ENCODE data around the gene STAC. TPM values are rescaled to one million over a fixed set of nuclear protein-coding genes. Genes with fewer than 3 reads are reported as not detected.
"Not testable (repeated sequence)": the region's sequence is repeated elsewhere in the genome, so short reads cannot be mapped to it uniquely, and the experiment has no call there.

The STAC gene
- total RNA-seq, 8 experiments from 2014 or later, result 4.9 to 21.6 (median 8.4) TPM

GRCh38 chr3:36457667-36458066 lies 77.4 kb downstream of the STAC start:
- Histone ChIP-seq H3K4me1 (replicated peaks in 1 of 2) (no peaks in the 10 kb centered on the region), H3K4me3 (no peak overlapping the region), H3K27ac (no peak overlapping the region)
- ATAC-seq (replicated peaks in 6 of 8), result no peak
- in situ Hi-C loops (cut with MboI; ENCODE audit: low pct_unique_long_range_greater_than_20kb in 2 of 9, low sequenced_read_pairs in 9 of 9, unreplicated experiment in 9 of 9), result no loop called here
- 50 to 100% (median 87%) methylated on average over 1 to 5 of the region's 5 CpGs; no CpG with 5 or more reads in 2 of the 10 experiments for WGBS, 10 experiments

DNA sequence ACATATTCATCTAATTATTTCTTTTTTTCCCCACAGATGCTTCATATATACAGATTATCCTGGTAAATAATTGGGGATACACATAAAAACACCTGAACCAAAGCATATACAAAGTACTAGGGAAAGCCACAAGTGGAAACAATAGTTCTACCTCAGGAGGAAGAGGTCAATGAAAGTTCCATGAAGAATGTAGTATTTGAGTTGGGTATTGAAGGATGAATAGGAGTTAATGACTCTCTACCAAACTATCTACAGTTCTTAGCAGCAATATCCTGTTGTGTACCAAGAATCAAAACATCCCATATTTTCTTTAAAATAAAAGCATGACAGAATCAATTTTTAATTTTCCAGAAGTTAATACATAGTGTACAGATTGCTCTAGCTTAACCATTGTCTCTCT lies 78.9 kb downstream of the STAC start:
- Histone ChIP-seq H3K4me3 (no peak overlapping the region), H3K4me1 (replicated peaks in 1 of 2) (no peaks in the 10 kb centered on the region), H3K27ac (no peak overlapping the region)
- in situ Hi-C loops (cut with MboI; ENCODE audit: low pct_unique_long_range_greater_than_20kb in 2 of 9, low sequenced_read_pairs in 9 of 9, unreplicated experiment in 9 of 9), result no loop called here
- ATAC-seq (replicated peaks in 6 of 8), result no peak

- ATAC-seq (replicated peaks in 6 of 8), result peak in 3 of 8 experiments; percentile 22 to 71 (median 53)
- Histone ChIP-seq H3K4me3 (no peak overlapping the region), H3K4me1 (replicated peaks in 1 of 2) (no peaks in the 10 kb centered on the region), H3K27ac (no peak overlapping the region)
- in situ Hi-C loops (cut with MboI; ENCODE audit: low pct_unique_long_range_greater_than_20kb in 2 of 9, low sequenced_read_pairs in 9 of 9, unreplicated experiment in 9 of 9), result no loop called here
- 57 to 100% (median 100%) methylated on average over 1 of the region's 1 CpG; no CpG with 5 or more reads in 2 of the 10 experiments for WGBS, 10 experiments
Observed at GRCh38 chr3:36461597-36461996, 81.3 kb downstream of the STAC start.

GRCh38 chr3:36472045-36472444 lies 91.7 kb downstream of the STAC start:
- H3K27ac ChIP-seq; ATAC-seq (replicated peaks in 6 of 8); H3K4me3 ChIP-seq; H3K4me1 ChIP-seq (replicated peaks in 1 of 2); in situ Hi-C loops (cut with MboI; ENCODE audit: low pct_unique_long_range_greater_than_20kb in 2 of 9, low sequenced_read_pairs in 9 of 9, unreplicated experiment in 9 of 9): not testable (repeated sequence)
- WGBS, 10 experiments, result 60 to 100% (median 97%) methylated on average over 1 to 5 of the region's 6 CpGs; no CpG with 5 or more reads in 6 of the 10 experiments

DNA sequence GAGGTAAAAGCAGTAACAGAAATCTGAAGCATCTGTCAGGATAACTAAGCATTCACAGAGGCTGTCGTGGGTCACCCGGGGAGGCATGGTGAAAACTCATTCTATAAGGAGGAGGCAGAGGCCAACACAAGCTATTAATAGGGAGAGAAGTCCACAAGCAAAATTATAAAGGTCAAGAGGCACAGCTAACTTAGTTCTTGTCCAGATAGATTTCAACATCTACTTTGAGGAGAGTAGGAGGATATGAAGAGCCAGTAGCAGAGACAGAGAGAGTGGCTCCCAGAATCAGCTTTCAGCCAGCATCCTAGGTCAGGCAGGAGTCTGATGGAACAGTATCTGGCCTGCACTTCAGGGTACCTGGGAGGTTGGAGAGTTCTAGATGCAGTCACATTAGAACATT lies 95.3 kb downstream of the STAC start:
- Histone ChIP-seq H3K27ac (no peak overlapping the region), H3K4me1 (replicated peaks in 1 of 2) (peaks cover 5 to 6% of the 10 kb centered on the region in 2 donors), H3K4me3 (no peak overlapping the region)
- in situ Hi-C loops (cut with MboI; ENCODE audit: low pct_unique_long_range_greater_than_20kb in 2 of 9, low sequenced_read_pairs in 9 of 9, unreplicated experiment in 9 of 9), result no loop called here
- WGBS, 10 experiments, result 40 to 100% (median 89%) methylated on average over 1 to 2 of the region's 2 CpGs; no CpG with 5 or more reads in 4 of the 10 experiments
- no peak for ATAC-seq (replicated peaks in 6 of 8)

DNA sequence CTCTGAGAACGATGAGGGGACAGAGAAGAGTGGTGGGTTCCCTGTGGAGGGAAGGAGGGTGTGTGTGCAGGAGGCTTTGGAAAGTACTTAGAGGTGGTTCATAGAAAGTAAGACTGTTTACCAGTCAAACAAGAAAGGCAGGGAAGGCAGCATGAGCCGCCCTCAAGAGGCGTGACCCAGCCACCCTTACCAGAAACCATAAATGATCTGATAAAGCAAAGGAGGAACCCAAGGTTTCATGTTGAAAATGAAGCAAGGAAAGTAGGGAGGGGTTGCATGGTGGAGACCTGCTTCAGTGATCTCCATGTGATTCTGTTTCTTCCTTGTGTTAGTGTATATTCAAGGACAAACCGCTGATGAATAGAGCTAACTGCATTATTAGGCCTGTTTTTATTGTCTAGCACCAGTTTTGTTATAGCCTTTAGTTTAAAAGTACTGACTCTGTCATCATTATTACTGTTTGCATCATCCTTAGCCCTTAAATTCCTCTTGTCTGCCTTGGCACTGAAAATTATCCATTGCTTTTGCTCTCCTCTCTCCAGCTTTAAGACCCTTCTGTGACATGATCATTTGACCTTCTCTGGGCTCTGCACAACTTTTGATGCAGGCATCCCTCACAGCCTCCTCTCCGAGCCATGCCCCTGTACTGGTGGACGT lies 96.1 kb downstream of the STAC start:
- Histone ChIP-seq H3K4me1 (replicated peaks in 1 of 2) (peaks cover 5 to 6% of the 10 kb centered on the region in 2 donors), H3K4me3 (no peak overlapping the region), H3K27ac (no peak overlapping the region)
- WGBS, 10 experiments, result 42 to 100% (median 72%) methylated on average over 1 to 5 of the region's 6 CpGs; no CpG with 5 or more reads in 1 of the 10 experiments
- peak in 5 of 8 experiments; percentile 28 to 85 (median 38) for ATAC-seq (replicated peaks in 6 of 8)
- in situ Hi-C loops (cut with MboI; ENCODE audit: low pct_unique_long_range_greater_than_20kb in 2 of 9, low sequenced_read_pairs in 9 of 9, unreplicated experiment in 9 of 9), result no loop called here

DNA sequence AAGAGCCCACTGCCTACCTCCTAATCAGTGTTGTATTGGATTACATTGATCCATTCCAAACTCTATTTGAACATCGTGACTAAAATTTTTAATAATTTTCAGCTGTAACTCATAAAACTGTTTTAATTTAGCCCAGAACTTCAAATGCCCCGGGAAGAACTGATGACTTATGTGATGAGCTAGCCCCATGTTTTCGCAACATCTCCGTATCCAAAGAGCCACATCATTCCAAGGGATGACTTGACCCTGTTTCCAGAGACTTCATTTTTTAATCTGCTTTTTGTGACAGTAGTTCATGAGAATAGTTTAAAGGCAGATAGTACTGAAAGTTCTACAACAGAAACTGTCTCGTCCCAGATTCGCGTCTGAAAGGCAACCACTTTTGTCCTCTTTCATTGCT lies 97.4 kb downstream of the STAC start:
- Histone ChIP-seq H3K4me1 (replicated peaks in 1 of 2) (peaks cover 5 to 6% of the 10 kb centered on the region in 2 donors), H3K27ac (no peak overlapping the region), H3K4me3 (no peak overlapping the region)
- no peak for ATAC-seq (replicated peaks in 6 of 8)
- WGBS, 10 experiments, result 17 to 100% (median 86%) methylated on average over 1 to 7 of the region's 7 CpGs
- in situ Hi-C loops (cut with MboI; ENCODE audit: low pct_unique_long_range_greater_than_20kb in 2 of 9, low sequenced_read_pairs in 9 of 9, unreplicated experiment in 9 of 9), result no loop called here

- Histone ChIP-seq H3K27ac (no peak overlapping the region), H3K4me1 (replicated peaks in 1 of 2) (peaks cover 0 to 3% of the 10 kb centered on the region in 2 donors), H3K4me3 (no peak overlapping the region)
- in situ Hi-C loops (cut with MboI; ENCODE audit: low pct_unique_long_range_greater_than_20kb in 2 of 9, low sequenced_read_pairs in 9 of 9, unreplicated experiment in 9 of 9), result no loop called here
- 32 to 86% (median 69%) methylated on average over 1 to 2 of the region's 2 CpGs; no CpG with 5 or more reads in 2 of the 10 experiments for WGBS, 10 experiments
- ATAC-seq (replicated peaks in 6 of 8), result peak in 2 of 8 experiments; percentile 16 to 39
Observed at GRCh38 chr3:36480911-36481648, 100.8 kb downstream of the STAC start.

- Histone ChIP-seq H3K4me3 (no peak overlapping the region), H3K27ac (no peak overlapping the region), H3K4me1 (replicated peaks in 1 of 2) (no peaks in the 10 kb centered on the region)
- in situ Hi-C loops (cut with MboI; ENCODE audit: low pct_unique_long_range_greater_than_20kb in 2 of 9, low sequenced_read_pairs in 9 of 9, unreplicated experiment in 9 of 9), result no loop called here
- ATAC-seq (replicated peaks in 6 of 8), result no peak
- WGBS, 10 experiments, result 66 to 97% (median 80%) methylated on average over 2 to 4 of the region's 4 CpGs; no CpG with 5 or more reads in 1 of the 10 experiments
Observed at GRCh38 chr3:36482256-36482655, 102.0 kb downstream of the STAC start.

GRCh38 chr3:36482880-36483279 lies 102.6 kb downstream of the STAC start:
- Histone ChIP-seq H3K27ac (no peak overlapping the region), H3K4me1 (replicated peaks in 1 of 2) (no peaks in the 10 kb centered on the region), H3K4me3 (no peak overlapping the region)
- in situ Hi-C loops (cut with MboI; ENCODE audit: low pct_unique_long_range_greater_than_20kb in 2 of 9, low sequenced_read_pairs in 9 of 9, unreplicated experiment in 9 of 9), result no loop called here
- no peak for ATAC-seq (replicated peaks in 6 of 8)
- 93 to 100% (median 100%) methylated on average over 1 to 3 of the region's 3 CpGs; no CpG with 5 or more reads in 5 of the 10 experiments for WGBS, 10 experiments

GRCh38 chr3:36483709-36484108 lies 103.4 kb downstream of the STAC start:
- no peak for ATAC-seq (replicated peaks in 6 of 8)
- in situ Hi-C loops (cut with MboI; ENCODE audit: low pct_unique_long_range_greater_than_20kb in 2 of 9, low sequenced_read_pairs in 9 of 9, unreplicated experiment in 9 of 9), result no loop called here
- 89 to 100% (median 96%) methylated on average over 1 to 5 of the region's 5 CpGs; no CpG with 5 or more reads in 2 of the 10 experiments for WGBS, 10 experiments

GRCh38 chr3:36484386-36484785 lies 104.1 kb downstream of the STAC start:
- Histone ChIP-seq H3K27ac (no peak overlapping the region), H3K4me3 (no peak overlapping the region), H3K4me1 (replicated peaks in 1 of 2) (no peaks in the 10 kb centered on the region)
- in situ Hi-C loops (cut with MboI; ENCODE audit: low pct_unique_long_range_greater_than_20kb in 2 of 9, low sequenced_read_pairs in 9 of 9, unreplicated experiment in 9 of 9), result no loop called here
- ATAC-seq (replicated peaks in 6 of 8), result no peak
- WGBS, 10 experiments, result 36 to 100% (median 86%) methylated on average over 1 of the region's 1 CpG; no CpG with 5 or more reads in 6 of the 10 experiments

More at GRCh38 chr3:36483709-36484108, 103.4 kb downstream of the STAC start:
- H3K4me1 ChIP-seq (replicated peaks in 1 of 2), result no peaks in the 10 kb centered on the region
- no peak overlapping the region for H3K4me3 ChIP-seq
- H3K27ac ChIP-seq, result no peak overlapping the region

- WGBS, 10 experiments, result 13 to 100% (median 93%) methylated on average over 1 to 3 of the region's 8 CpGs; no CpG with 5 or more reads in 4 of the 10 experiments
- in situ Hi-C loops (cut with MboI; ENCODE audit: low pct_unique_long_range_greater_than_20kb in 2 of 9, low sequenced_read_pairs in 9 of 9, unreplicated experiment in 9 of 9), result no loop called here
- no peak overlapping the region for H3K27ac ChIP-seq
- H3K4me3 ChIP-seq, result no peak overlapping the region
- no peak for ATAC-seq (replicated peaks in 6 of 8)
- peaks cover 6 to 7% of the 10 kb centered on the region in 2 donors for H3K4me1 ChIP-seq (replicated peaks in 1 of 2)
Observed at GRCh38 chr3:36486009-36486795, 105.9 kb downstream of the STAC start.

All from motor neuron (in vitro differentiated cells).